HG03064 (cell line): ENCODE results near the gene NUP62.

Experiments used
- ATAC-seq: cut with Tn5 transposase; IDR thresholded peaks from one replicate; pipeline ENCODE4 v1.9.1; 2021; ENCODE audit warnings: low read depth; ENCODE audit not compliant: unreplicated experiment

NUP62 gene

DNA sequence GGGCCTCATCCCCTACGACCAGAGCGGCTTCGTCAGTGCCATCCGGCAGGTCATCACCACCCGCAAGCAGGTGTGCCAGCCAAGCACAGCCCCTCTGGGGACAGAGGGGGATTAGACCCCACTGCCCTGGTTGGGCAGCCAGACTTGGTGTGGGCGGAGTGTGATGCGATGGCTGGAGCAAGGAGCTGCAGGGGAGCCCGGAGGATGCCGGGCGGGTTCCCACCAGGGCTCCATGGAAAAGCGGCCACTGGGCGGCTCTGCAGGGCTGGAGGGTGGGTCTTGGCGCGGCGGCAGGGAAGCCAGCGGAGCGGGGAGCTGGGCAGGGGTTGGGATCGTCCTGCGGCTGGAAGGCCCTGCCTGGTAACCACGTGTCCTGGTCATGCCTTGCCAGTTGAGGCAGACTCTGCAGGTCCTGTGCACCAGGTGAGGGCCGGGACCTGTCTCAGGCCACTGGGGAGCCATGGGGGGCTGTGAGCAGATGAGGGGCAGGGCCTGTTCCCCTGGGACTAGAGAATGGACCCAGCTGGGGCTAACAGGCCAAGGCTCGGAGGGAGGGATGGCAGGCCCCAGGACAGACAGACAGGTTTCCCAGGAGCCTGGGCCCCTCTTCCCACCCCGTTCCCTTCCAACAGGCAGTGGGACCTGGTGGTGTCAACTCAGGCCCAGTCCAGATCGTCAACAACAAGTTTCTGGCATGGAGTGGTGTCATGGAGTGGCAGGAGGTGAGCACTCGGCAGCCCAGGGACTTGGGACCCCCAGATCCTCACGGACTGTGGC is 72.1 kb downstream of the NUP62 start:
- ATAC-seq = no peak
